ENCODE data around the gene SZRD1. TPM values are rescaled to one million over a fixed set of nuclear protein-coding genes. Genes with fewer than 3 reads are reported as not detected.

The SZRD1 gene
- total and polyA plus RNA-seq, 9 of the 15 experiments (the other 6 are each of a cell fraction or from before 2014, with no cell fraction given) = 3.9 to 149 (median 82.5) TPM

DNA sequence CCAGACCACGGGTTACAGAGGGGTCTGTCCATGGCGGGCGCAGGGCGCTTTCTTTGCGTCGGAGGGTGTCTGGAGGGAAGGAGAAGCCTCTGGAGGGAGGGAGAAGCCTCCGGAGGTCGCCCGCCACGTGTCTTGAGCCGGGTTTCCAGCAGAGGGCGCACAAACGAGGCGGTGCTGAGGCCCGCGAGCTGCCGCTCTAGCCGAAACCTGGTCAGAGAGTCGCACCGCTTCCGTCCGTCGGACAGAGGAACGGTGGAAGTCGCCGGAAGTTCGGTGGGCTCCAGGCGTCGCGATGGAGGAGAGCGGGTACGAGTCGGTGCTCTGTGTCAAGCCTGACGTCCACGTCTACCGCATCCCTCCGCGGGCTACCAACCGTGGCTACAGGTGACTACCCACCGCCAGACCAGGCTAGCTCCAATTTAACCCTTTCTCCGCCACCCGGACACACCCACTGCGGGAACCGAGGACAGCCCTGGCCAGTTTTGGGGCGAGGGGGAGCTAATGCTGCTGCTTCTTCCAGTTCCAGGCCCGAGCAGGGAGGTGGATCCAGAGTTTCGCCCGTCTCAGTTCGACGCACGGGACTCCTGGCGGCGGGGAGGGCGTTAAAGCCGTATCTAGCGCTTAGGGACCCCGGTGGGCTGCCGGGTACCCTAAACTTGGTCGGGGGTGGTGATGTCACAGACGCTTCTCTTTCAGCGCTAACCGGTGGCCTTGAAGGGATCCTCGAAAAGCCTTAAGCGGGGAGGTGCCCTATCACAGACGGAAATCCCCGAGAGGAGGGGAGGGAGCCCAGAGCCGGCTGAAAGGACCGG lies 73.6 kb downstream of the SZRD1 start, which contains the start of gene NECAP2:
NECAP2 (plus strand) TSS at position 255 of the 812 bp plus-strand sequence; CDS start at position 293, 38 bp downstream.
- intact Hi-C loops (cut with micrococcal nuclease) = loop anchor here (1.0 to 5.0 kb wide), 4 partner anchors 56 to 512 kb away; partner anchors contain the start of genes NBPF1 and SZRD1
- peak within 1 kb of the TSS; percentile 92 to 98 for H3K9ac ChIP-seq (ENCODE audit: insufficient read depth in 1 of 2, low read depth in 2 of 2, low read length in 2 of 2)
- peak within 1 kb of the TSS; percentile 99 for H2AFZ ChIP-seq (ENCODE audit: low read depth, low read length)
- no peaks in the 10 kb centered on the region; the same call in 1 of the 2 replicates for H4K20me1 ChIP-seq (replicated peaks; ENCODE audit: control insufficient read depth, insufficient read depth, low read length)
- under 1% methylated on average over 65 of the region's 68 CpGs for WGBS (ENCODE audit: insufficient coverage, low coverage, missing lambda C conversion rate)
- peak within 1 kb of the TSS; percentile 77 for H3K27ac ChIP-seq (ENCODE audit: extremely low read depth, low read depth, low read length)
- DNase-seq (ENCODE audit: extremely low read depth in 1 of 4, low spot score in 3 of 4) (peak; percentile 93 to 98 (median 94)), ATAC-seq (peak; percentile 85), FAIRE-seq (peak; percentile 91)
- H3K9me3 ChIP-seq (replicated peaks; ENCODE audit: control insufficient read depth, insufficient read depth, low read depth, low read length) = no peaks in the 10 kb centered on the region
- peaks cover 37 to 45% of the 10 kb centered on the region in 2 experiments for H3K4me1 ChIP-seq (replicated peaks in 1 of 2; ENCODE audit: control insufficient read depth in 2 of 2, insufficient read depth in 2 of 2, low read length in 2 of 2)
- peaks cover 3% of the 10 kb centered on the region for H3K9me1 ChIP-seq (ENCODE audit: control insufficient read depth, insufficient read depth, low read length)
- H3K4me2 ChIP-seq (ENCODE audit: insufficient read depth, low read length) = peak within 1 kb of the TSS; percentile 89
- no peaks in the 10 kb centered on the region for H3K27me3 ChIP-seq (ENCODE audit: control insufficient read depth in 2 of 2, insufficient read depth in 2 of 2, low read length in 2 of 2)
- ChIA-PET CTCF (ENCODE audit: low intra/inter-chr PET ratio) (interaction anchor here (0.8 kb wide), 1 partner anchor 361 kb away, joined by 3 read pairs; no protein-coding TSS in a partner anchor), POLR2A (interaction anchor here (0.5 to 3.0 kb wide), 14 partner anchors 10 to 879 kb away, joined by 3 to 15 read pairs (median 3); no protein-coding TSS in a partner anchor)
- BruUV-seq (replicated peaks) = TSS peak; percentile 67
- peak within 1 kb of the TSS; percentile 95 for H3K4me3 ChIP-seq
- peaks cover 37% of the 10 kb centered on the region for H3K36me3 ChIP-seq (ENCODE audit: control insufficient read depth, insufficient read depth, low read length)
- peaks cover 49% of the 10 kb centered on the region for H3K79me2 ChIP-seq (ENCODE audit: control insufficient read depth, insufficient read depth, low read length)
- in situ Hi-C loops (cut with MboI) = loop anchor here (25.0 kb wide), 1 partner anchor 422 kb away; no protein-coding TSS in a partner anchor
- TF ChIP-seq ZNF408 (CRISPR knock-in tag; IDR thresholded peaks at IDR 0.05; ENCODE audit: low read depth) (no peak), U2AF1 (optimal IDR thresholded peaks at IDR 0.05; ENCODE audit: low read depth, low read length) (no peak), ETV5 (CRISPR knock-in tag; IDR thresholded peaks at IDR 0.05; ENCODE audit: low read depth) (peak; percentile 98), ELF4 (CRISPR knock-in tag; IDR thresholded peaks at IDR 0.05) (peak; percentile 29; the same call in 1 of the 2 replicates), HLTF (IDR thresholded peaks at IDR 0.05) (peak; percentile 87; the same call in 1 of the 2 replicates), ZFP30 (CRISPR knock-in tag; IDR thresholded peaks at IDR 0.05; ENCODE audit: borderline replicate concordance) (no peak), SLC30A9 (CRISPR knock-in tag; IDR thresholded peaks at IDR 0.05) (no peak), PRMT5 (CRISPR knock-in tag; IDR thresholded peaks at IDR 0.05) (no peak), TARDBP (IDR thresholded peaks at IDR 0.05) (peak; percentile 76; the same call in 1 of the 2 replicates), RNF2 (IDR thresholded peaks at IDR 0.05) (peak; percentile 78), PHF21A (IDR thresholded peaks at IDR 0.05; ENCODE audit: borderline replicate concordance, low read depth) (no peak), MIER1 (IDR thresholded peaks at IDR 0.05; ENCODE audit: low read depth) (no peak), RFX1 (IDR thresholded peaks at IDR 0.05) (no peak), KHSRP (IDR thresholded peaks at IDR 0.05) (no peak), ZNF316 (IDR thresholded peaks at IDR 0.05) (peak; percentile 23; the same call in 1 of the 2 replicates), KDM2B (CRISPR knock-in tag; IDR thresholded peaks at IDR 0.05) (peak; percentile 72; the same call in 1 of the 2 replicates), SMAD4 (CRISPR knock-in tag; conservative IDR thresholded peaks at IDR 0.05) (peak; percentile 88), ZNF766 (CRISPR knock-in tag; conservative IDR thresholded peaks at IDR 0.05) (0 out of 2 replicates have a peak, but pooled peaks have one; percentile 9)
- TF ChIP-seq, protein P1, sequence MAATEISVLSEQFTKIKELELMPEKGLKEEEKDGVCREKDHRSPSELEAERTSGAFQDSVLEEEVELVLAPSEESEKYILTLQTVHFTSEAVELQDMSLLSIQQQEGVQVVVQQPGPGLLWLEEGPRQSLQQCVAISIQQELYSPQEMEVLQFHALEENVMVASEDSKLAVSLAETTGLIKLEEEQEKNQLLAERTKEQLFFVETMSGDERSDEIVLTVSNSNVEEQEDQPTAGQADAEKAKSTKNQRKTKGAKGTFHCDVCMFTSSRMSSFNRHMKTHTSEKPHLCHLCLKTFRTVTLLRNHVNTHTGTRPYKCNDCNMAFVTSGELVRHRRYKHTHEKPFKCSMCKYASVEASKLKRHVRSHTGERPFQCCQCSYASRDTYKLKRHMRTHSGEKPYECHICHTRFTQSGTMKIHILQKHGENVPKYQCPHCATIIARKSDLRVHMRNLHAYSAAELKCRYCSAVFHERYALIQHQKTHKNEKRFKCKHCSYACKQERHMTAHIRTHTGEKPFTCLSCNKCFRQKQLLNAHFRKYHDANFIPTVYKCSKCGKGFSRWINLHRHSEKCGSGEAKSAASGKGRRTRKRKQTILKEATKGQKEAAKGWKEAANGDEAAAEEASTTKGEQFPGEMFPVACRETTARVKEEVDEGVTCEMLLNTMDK (IDR thresholded peaks at IDR 0.05; ENCODE audit: borderline replicate concordance, insufficient read depth, low read depth, low read length, poor library complexity, severe bottlenecking) = peak; percentile 91
- TF ChIP-seq, protein P2, sequence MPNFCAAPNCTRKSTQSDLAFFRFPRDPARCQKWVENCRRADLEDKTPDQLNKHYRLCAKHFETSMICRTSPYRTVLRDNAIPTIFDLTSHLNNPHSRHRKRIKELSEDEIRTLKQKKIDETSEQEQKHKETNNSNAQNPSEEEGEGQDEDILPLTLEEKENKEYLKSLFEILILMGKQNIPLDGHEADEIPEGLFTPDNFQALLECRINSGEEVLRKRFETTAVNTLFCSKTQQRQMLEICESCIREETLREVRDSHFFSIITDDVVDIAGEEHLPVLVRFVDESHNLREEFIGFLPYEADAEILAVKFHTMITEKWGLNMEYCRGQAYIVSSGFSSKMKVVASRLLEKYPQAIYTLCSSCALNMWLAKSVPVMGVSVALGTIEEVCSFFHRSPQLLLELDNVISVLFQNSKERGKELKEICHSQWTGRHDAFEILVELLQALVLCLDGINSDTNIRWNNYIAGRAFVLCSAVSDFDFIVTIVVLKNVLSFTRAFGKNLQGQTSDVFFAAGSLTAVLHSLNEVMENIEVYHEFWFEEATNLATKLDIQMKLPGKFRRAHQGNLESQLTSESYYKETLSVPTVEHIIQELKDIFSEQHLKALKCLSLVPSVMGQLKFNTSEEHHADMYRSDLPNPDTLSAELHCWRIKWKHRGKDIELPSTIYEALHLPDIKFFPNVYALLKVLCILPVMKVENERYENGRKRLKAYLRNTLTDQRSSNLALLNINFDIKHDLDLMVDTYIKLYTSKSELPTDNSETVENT (CRISPR knock-in tag; IDR thresholded peaks at IDR 0.05) = peak; percentile 99
